ENCODE results near the gene RABEP2. TPM values are rescaled to one million over a fixed set of nuclear protein-coding genes. Genes with fewer than 3 reads are reported as not detected.
"Not testable (repeated sequence)": the region's sequence is repeated elsewhere in the genome, so short reads cannot be mapped to it uniquely, and the experiment has no call there.

Gene RABEP2
- polyA plus RNA-seq, 2 donors = 23.5 to 46.9 TPM

GRCh38 chr16:28951410-28951943, 26.4 kb upstream of the RABEP2 start:
- H3K9me3 ChIP-seq (ENCODE audit: control insufficient read depth in 2 of 2, insufficient read depth in 1 of 2, low read depth in 1 of 2, low read length in 1 of 2) = no peaks in the 10 kb centered on the region
- peaks cover 0 to 3% of the 10 kb centered on the region in 2 donors for H3K4me1 ChIP-seq (ENCODE audit: control insufficient read depth in 2 of 2, insufficient read depth in 2 of 2, low read length in 1 of 2)
- peak overlapping the region; percentile 90 to 93 for H3K27ac ChIP-seq (ENCODE audit: low read depth in 2 of 2, low read length in 1 of 2)
- no peaks in the 10 kb centered on the region for H3K27me3 ChIP-seq (ENCODE audit: control insufficient read depth in 1 of 2, insufficient read depth in 2 of 2, low read length in 2 of 2)
- 2% methylated on average over 17 of the region's 17 CpGs for WGBS, 2 donors
- H3K4me3 ChIP-seq (ENCODE audit: low read depth in 1 of 2, low read length in 2 of 2) = peak overlapping the region; percentile 90 to 94
- peaks cover 5 to 18% of the 10 kb centered on the region in 2 donors for H3K36me3 ChIP-seq (ENCODE audit: control insufficient read depth in 2 of 2, insufficient read depth in 2 of 2, low read length in 1 of 2)

GRCh38 chr16:28950648-28951409, 25.8 kb upstream of the RABEP2 start, which contains the start of gene NFATC2IP:
Gene NFATC2IP (plus strand): TSS chr16:28950937. CDS start chr16:28951012, 75 bp downstream.
- H3K4me3 ChIP-seq (ENCODE audit: low read depth in 1 of 2, low read length in 2 of 2) = peak within 1 kb of the TSS; percentile 90 to 94
- H3K27me3 ChIP-seq (ENCODE audit: control insufficient read depth in 1 of 2, insufficient read depth in 2 of 2, low read length in 2 of 2) = no peaks in the 10 kb centered on the region
- no peaks in the 10 kb centered on the region for H3K9me3 ChIP-seq (ENCODE audit: control insufficient read depth in 2 of 2, insufficient read depth in 1 of 2, low read depth in 1 of 2, low read length in 1 of 2)
- H3K27ac ChIP-seq (ENCODE audit: low read depth in 2 of 2, low read length in 1 of 2) = peak within 1 kb of the TSS; percentile 90 to 93
- WGBS, 2 donors = 1% methylated on average over 63 to 79 of the region's 79 CpGs
- H3K4me1 ChIP-seq (ENCODE audit: control insufficient read depth in 2 of 2, insufficient read depth in 2 of 2, low read length in 1 of 2) = peaks cover 1 to 3% of the 10 kb centered on the region in 2 donors
- H3K36me3 ChIP-seq (ENCODE audit: control insufficient read depth in 2 of 2, insufficient read depth in 2 of 2, low read length in 1 of 2) = peaks cover under 1 to 11% of the 10 kb centered on the region in 2 donors

GRCh38 chr16:28946681-28947080, 21.6 kb upstream of the RABEP2 start:
- no peaks in the 10 kb centered on the region for H3K9me3 ChIP-seq (ENCODE audit: control insufficient read depth in 2 of 2, insufficient read depth in 1 of 2, low read depth in 1 of 2, low read length in 1 of 2)
- H3K4me3 ChIP-seq (ENCODE audit: low read depth in 1 of 2, low read length in 2 of 2) = no peak overlapping the region
- no peaks in the 10 kb centered on the region for H3K36me3 ChIP-seq (ENCODE audit: control insufficient read depth in 2 of 2, insufficient read depth in 2 of 2, low read length in 1 of 2)
- H3K4me1 ChIP-seq (ENCODE audit: control insufficient read depth in 2 of 2, insufficient read depth in 2 of 2, low read length in 1 of 2) = peaks cover 0 to 4% of the 10 kb centered on the region in 2 donors
- H3K27ac ChIP-seq (ENCODE audit: low read depth in 2 of 2, low read length in 1 of 2) = no peak overlapping the region
- H3K27me3 ChIP-seq (ENCODE audit: control insufficient read depth in 1 of 2, insufficient read depth in 2 of 2, low read length in 2 of 2) = no peaks in the 10 kb centered on the region
- WGBS, 2 donors = 61 to 70% methylated on average over 4 of the region's 4 CpGs

GRCh38 chr16:28943281-28943680, 18.2 kb upstream of the RABEP2 start:
- H3K36me3 ChIP-seq (ENCODE audit: control insufficient read depth in 2 of 2, insufficient read depth in 2 of 2, low read length in 1 of 2) = no peaks in the 10 kb centered on the region
- H3K9me3 ChIP-seq (ENCODE audit: control insufficient read depth in 2 of 2, insufficient read depth in 1 of 2, low read depth in 1 of 2, low read length in 1 of 2) = no peaks in the 10 kb centered on the region
- no peak overlapping the region for H3K4me3 ChIP-seq (ENCODE audit: low read depth in 1 of 2, low read length in 2 of 2)
- peaks cover 0 to 4% of the 10 kb centered on the region in 2 donors for H3K4me1 ChIP-seq (ENCODE audit: control insufficient read depth in 2 of 2, insufficient read depth in 2 of 2, low read length in 1 of 2)
- H3K27me3 ChIP-seq (ENCODE audit: control insufficient read depth in 1 of 2, insufficient read depth in 2 of 2, low read length in 2 of 2) = no peaks in the 10 kb centered on the region
- no peak overlapping the region for H3K27ac ChIP-seq (ENCODE audit: low read depth in 2 of 2, low read length in 1 of 2)

- 87 to 92% methylated on average over 7 of the region's 7 CpGs for WGBS, 2 donors
- not testable (repeated sequence) for H3K9me3 ChIP-seq (ENCODE audit: control insufficient read depth in 2 of 2, insufficient read depth in 1 of 2, low read depth in 1 of 2, low read length in 1 of 2); H3K27me3 ChIP-seq (ENCODE audit: control insufficient read depth in 1 of 2, insufficient read depth in 2 of 2, low read length in 2 of 2); H3K4me3 ChIP-seq (ENCODE audit: low read depth in 1 of 2, low read length in 2 of 2); H3K4me1 ChIP-seq (ENCODE audit: control insufficient read depth in 2 of 2, insufficient read depth in 2 of 2, low read length in 1 of 2); H3K36me3 ChIP-seq (ENCODE audit: control insufficient read depth in 2 of 2, insufficient read depth in 2 of 2, low read length in 1 of 2); H3K27ac ChIP-seq (ENCODE audit: low read depth in 2 of 2, low read length in 1 of 2)
Measured at GRCh38 chr16:28939825-28940224, 14.8 kb upstream of the RABEP2 start.

- Histone ChIP-seq H3K4me3 (ENCODE audit: low read depth in 1 of 2, low read length in 2 of 2) (no peak overlapping the region), H3K27ac (ENCODE audit: low read depth in 2 of 2, low read length in 1 of 2) (no peak overlapping the region)
- 69 to 86% methylated on average over 6 to 7 of the region's 7 CpGs for WGBS, 2 donors
Measured at GRCh38 chr16:28938721-28939120, 13.7 kb upstream of the RABEP2 start.

GRCh38 chr16:28937222-28937876, 12.3 kb upstream of the RABEP2 start:
- 72 to 81% methylated on average over 11 to 14 of the region's 14 CpGs for whole genome bisulfite sequencing, 2 donors
- Histone ChIP-seq H3K27me3 (ENCODE audit: control insufficient read depth in 1 of 2, insufficient read depth in 2 of 2, low read length in 2 of 2) (no peaks in the 10 kb centered on the region), H3K36me3 (ENCODE audit: control insufficient read depth in 2 of 2, insufficient read depth in 2 of 2, low read length in 1 of 2) (no peaks in the 10 kb centered on the region), H3K27ac (ENCODE audit: low read depth in 2 of 2, low read length in 1 of 2) (no peak overlapping the region), H3K4me1 (ENCODE audit: control insufficient read depth in 2 of 2, insufficient read depth in 2 of 2, low read length in 1 of 2) (peaks cover 0 to 6% of the 10 kb centered on the region in 2 donors), H3K9me3 (ENCODE audit: control insufficient read depth in 2 of 2, insufficient read depth in 1 of 2, low read depth in 1 of 2, low read length in 1 of 2) (no peaks in the 10 kb centered on the region), H3K4me3 (ENCODE audit: low read depth in 1 of 2, low read length in 2 of 2) (no peak overlapping the region)

More at GRCh38 chr16:28938721-28939120, 13.7 kb upstream of the RABEP2 start:
- no peaks in the 10 kb centered on the region for H3K9me3 ChIP-seq (ENCODE audit: control insufficient read depth in 2 of 2, insufficient read depth in 1 of 2, low read depth in 1 of 2, low read length in 1 of 2)
- no peaks in the 10 kb centered on the region for H3K36me3 ChIP-seq (ENCODE audit: control insufficient read depth in 2 of 2, insufficient read depth in 2 of 2, low read length in 1 of 2)
- H3K4me1 ChIP-seq (ENCODE audit: control insufficient read depth in 2 of 2, insufficient read depth in 2 of 2, low read length in 1 of 2) = peaks cover 0 to 6% of the 10 kb centered on the region in 2 donors
- H3K27me3 ChIP-seq (ENCODE audit: control insufficient read depth in 1 of 2, insufficient read depth in 2 of 2, low read length in 2 of 2) = no peaks in the 10 kb centered on the region

- no peak overlapping the region for H3K27ac ChIP-seq (ENCODE audit: low read depth in 2 of 2, low read length in 1 of 2)
- H3K4me3 ChIP-seq (ENCODE audit: low read depth in 1 of 2, low read length in 2 of 2) = no peak overlapping the region
- H3K9me3 ChIP-seq (ENCODE audit: control insufficient read depth in 2 of 2, insufficient read depth in 1 of 2, low read depth in 1 of 2, low read length in 1 of 2) = no peaks in the 10 kb centered on the region
- 72 to 78% methylated on average over 26 of the region's 26 CpGs for WGBS, 2 donors
- H3K4me1 ChIP-seq (ENCODE audit: control insufficient read depth in 2 of 2, insufficient read depth in 2 of 2, low read length in 1 of 2) = peaks cover 0 to 6% of the 10 kb centered on the region in 2 donors
- no peaks in the 10 kb centered on the region for H3K36me3 ChIP-seq (ENCODE audit: control insufficient read depth in 2 of 2, insufficient read depth in 2 of 2, low read length in 1 of 2)
- no peaks in the 10 kb centered on the region for H3K27me3 ChIP-seq (ENCODE audit: control insufficient read depth in 1 of 2, insufficient read depth in 2 of 2, low read length in 2 of 2)
Measured at GRCh38 chr16:28936784-28937155, 11.7 kb upstream of the RABEP2 start.

GRCh38 chr16:28935924-28936783, 11.1 kb upstream of the RABEP2 start:
- H3K4me3 ChIP-seq (ENCODE audit: low read depth in 1 of 2, low read length in 2 of 2) = no peak overlapping the region
- H3K27ac ChIP-seq (ENCODE audit: low read depth in 2 of 2, low read length in 1 of 2) = no peak overlapping the region
- H3K27me3 ChIP-seq (ENCODE audit: control insufficient read depth in 1 of 2, insufficient read depth in 2 of 2, low read length in 2 of 2) = no peaks in the 10 kb centered on the region
- peaks cover 0 to 6% of the 10 kb centered on the region in 2 donors for H3K4me1 ChIP-seq (ENCODE audit: control insufficient read depth in 2 of 2, insufficient read depth in 2 of 2, low read length in 1 of 2)
- no peaks in the 10 kb centered on the region for H3K9me3 ChIP-seq (ENCODE audit: control insufficient read depth in 2 of 2, insufficient read depth in 1 of 2, low read depth in 1 of 2, low read length in 1 of 2)
- 30 to 35% methylated on average over 36 of the region's 36 CpGs for WGBS, 2 donors
- no peaks in the 10 kb centered on the region for H3K36me3 ChIP-seq (ENCODE audit: control insufficient read depth in 2 of 2, insufficient read depth in 2 of 2, low read length in 1 of 2)
